Psoas muscle (tissue), 8 donors: Measurements from ENCODE around the gene PLXNB2. TPM values are rescaled to one million over a fixed set of nuclear protein-coding genes. Genes with fewer than 3 reads are reported as not detected.

Experiments
- ATAC-seq, 4 donors: fragments of 200-7000 bp; cut with Tn5 transposase; one replicate each; pipeline ENCODE4 v1.9.1; 2020; ENCODE audit warnings: moderate library complexity in 3 of 4, mild to moderate bottlenecking in 2 of 4
- DNase-seq, 2 donors: peaks; one replicate each; pipeline ENCODE4 v3.0.0-alpha.2; 2020
- H3K27ac ChIP-seq: fragments of 200-600 bp; one replicate; pipeline ENCODE4 v1.8.0; 2022
- H3K27me3 ChIP-seq, 3 donors: fragments of 200-600 bp in 1 of 3; one replicate each; pipeline versions ENCODE4 v1.6.1 to v1.8.0; 2013 to 2022; ENCODE audit warnings: low read length in 2 of 3, mild to moderate bottlenecking in 2 of 3, moderate library complexity in 1 of 3; ENCODE audit not compliant: insufficient read depth in 3 of 3
- H3K36me3 ChIP-seq, 2 donors: fragments of 200-600 bp in 1 of 2; one replicate each; pipeline versions ENCODE4 v1.6.1 to v1.8.0; 2013 to 2022; ENCODE audit warnings: low read depth in 1 of 2, mild to moderate bottlenecking in 1 of 2, moderate library complexity in 1 of 2; ENCODE audit not compliant: insufficient read depth in 1 of 2
- H3K4me1 ChIP-seq: fragments of 200-600 bp; one replicate; pipeline ENCODE4 v1.8.0; 2022
- H3K4me3 ChIP-seq: fragments of 200-600 bp; one replicate; pipeline ENCODE4 v1.8.0; 2022; ENCODE audit warnings: mild to moderate bottlenecking
- H3K9me3 ChIP-seq: fragments of 200-600 bp; one replicate; pipeline ENCODE4 v1.8.0; 2022
- WGBS, 3 donors: extraction: QIAGEN DNeasy Blood & Tissue Kit; methylation state at CpG; one replicate each; pipeline versions ENCODE4 v1.1.6 to v1.1.7; 2013; 5-methylcytosine and 5-hydroxymethylcytosine counted together
- intact Hi-C, 2 donors: fragments of 100-400 bp; cut with DNase I; formaldehyde crosslinking; loops; one replicate each; pipeline versions ENCODE4 v1.11.0 to v1.14.2; 2022
- polyA plus RNA-seq, 3 donors: library from polyadenylated mRNA; stranded (reverse); fragments of 200-250 nt; gene quantifications; one replicate each; pipeline ENCODE4 v1.2.3, GENCODE V29; 2013
- total RNA-seq, 4 donors: library from RNA; stranded (reverse); fragmentation: NEBNext Ultra II Directional in 2 of 4; extraction: Animal tissue kit (Norgen Biotek cat#: 25700) in 2 of 4; gene quantifications; one replicate each; pipeline versions ENCODE4 v1.2.1 to v1.2.4, GENCODE V29; 2021 to 2023
- TF ChIP-seq, protein P1 (sequence below): fragments of 200-600 bp; IDR thresholded peaks from one replicate; pipeline ENCODE4 v1.8.0; 2022; ENCODE audit warnings: antibody characterized with exemption
- donor health status: healthy with polysubstance abuse.
- donor health status: DM: no; HTN: no; CAD: no; lungs with moderate emphysema.
- donor health status: Bipolar disorder and iron deficiency.
- donor health status: healthy.
- donor health status: DM: yes; HTN: yes; CAD: no.
- donor health status: DM: no; HTN: no; CAD: no.
- donor health status: DM: no; HTN: no; CAD: no.
- donor health status: DM: yes; HTN: yes; CAD: no.

The PLXNB2 gene
- total and polyA plus RNA-seq, 7 donors, result 3.9 to 43.7 (median 13.6) TPM

DNA sequence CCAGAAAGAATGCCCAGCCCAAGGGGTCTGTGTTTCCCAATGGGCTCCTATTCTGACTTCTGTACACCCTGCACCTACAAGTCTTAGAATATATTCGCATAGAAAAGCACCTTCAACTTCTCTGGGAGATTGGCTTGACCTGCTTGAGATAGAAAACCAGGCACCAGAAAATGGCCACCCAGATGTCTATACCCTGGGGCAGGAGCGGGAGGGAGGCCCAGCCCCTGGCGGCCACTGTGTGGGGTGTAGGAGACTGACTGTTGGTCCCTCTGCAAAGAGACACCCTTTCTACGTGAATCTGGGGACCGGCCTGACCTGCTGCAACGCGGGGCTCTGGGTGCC, 10.9 kb upstream of the PLXNB2 start:
- Histone ChIP-seq H3K9me3 (no peaks in the 10 kb centered on the region), H3K27me3 (no peaks in the 10 kb centered on the region), H3K27ac (no peak overlapping the region), H3K4me1 (no peaks in the 10 kb centered on the region), H3K4me3 (no peak overlapping the region), H3K36me3 (no peaks in the 10 kb centered on the region)
- no peak for ATAC-seq
- intact Hi-C loops, result no loop called here
- WGBS, 3 donors, result 81 to 85% (median 85%) methylated on average over 7 of the region's 7 CpGs
- DNase-seq, result no peak
- TF ChIP-seq, protein P1, sequence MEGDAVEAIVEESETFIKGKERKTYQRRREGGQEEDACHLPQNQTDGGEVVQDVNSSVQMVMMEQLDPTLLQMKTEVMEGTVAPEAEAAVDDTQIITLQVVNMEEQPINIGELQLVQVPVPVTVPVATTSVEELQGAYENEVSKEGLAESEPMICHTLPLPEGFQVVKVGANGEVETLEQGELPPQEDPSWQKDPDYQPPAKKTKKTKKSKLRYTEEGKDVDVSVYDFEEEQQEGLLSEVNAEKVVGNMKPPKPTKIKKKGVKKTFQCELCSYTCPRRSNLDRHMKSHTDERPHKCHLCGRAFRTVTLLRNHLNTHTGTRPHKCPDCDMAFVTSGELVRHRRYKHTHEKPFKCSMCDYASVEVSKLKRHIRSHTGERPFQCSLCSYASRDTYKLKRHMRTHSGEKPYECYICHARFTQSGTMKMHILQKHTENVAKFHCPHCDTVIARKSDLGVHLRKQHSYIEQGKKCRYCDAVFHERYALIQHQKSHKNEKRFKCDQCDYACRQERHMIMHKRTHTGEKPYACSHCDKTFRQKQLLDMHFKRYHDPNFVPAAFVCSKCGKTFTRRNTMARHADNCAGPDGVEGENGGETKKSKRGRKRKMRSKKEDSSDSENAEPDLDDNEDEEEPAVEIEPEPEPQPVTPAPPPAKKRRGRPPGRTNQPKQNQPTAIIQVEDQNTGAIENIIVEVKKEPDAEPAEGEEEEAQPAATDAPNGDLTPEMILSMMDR, result no peak

DNA sequence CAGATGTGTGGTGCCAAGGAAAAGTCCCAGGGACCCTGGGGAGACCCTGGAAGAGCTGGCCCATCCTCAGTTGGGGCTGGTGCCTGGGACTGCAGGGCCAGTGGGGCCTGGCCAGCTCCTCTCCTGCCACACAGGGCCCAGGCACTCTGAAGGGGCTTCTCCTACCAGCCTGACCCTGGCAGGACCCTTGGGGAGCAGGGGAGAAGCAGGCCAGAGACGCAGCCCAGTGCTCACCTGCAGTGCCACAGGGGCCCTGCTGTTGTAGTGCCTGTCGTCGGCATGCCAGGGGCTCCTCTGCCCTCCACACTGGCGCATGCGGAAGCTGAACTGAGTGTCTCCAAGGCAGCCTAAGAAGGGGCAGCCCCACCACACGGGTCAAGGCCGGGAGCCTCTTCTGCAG, 10.2 kb upstream of the PLXNB2 start:
- H3K36me3 ChIP-seq, result no peaks in the 10 kb centered on the region
- H3K27ac ChIP-seq, result no peak overlapping the region
- TF ChIP-seq, protein P1, result no peak
- no peaks in the 10 kb centered on the region for H3K4me1 ChIP-seq
- intact Hi-C loops, result no loop called here
- H3K4me3 ChIP-seq, result no peak overlapping the region
- DNase-seq, result no peak
- H3K27me3 ChIP-seq, result no peaks in the 10 kb centered on the region
- no peak for ATAC-seq
- no peaks in the 10 kb centered on the region for H3K9me3 ChIP-seq
- 87 to 94% (median 89%) methylated on average over 7 of the region's 7 CpGs for WGBS, 3 donors

DNA sequence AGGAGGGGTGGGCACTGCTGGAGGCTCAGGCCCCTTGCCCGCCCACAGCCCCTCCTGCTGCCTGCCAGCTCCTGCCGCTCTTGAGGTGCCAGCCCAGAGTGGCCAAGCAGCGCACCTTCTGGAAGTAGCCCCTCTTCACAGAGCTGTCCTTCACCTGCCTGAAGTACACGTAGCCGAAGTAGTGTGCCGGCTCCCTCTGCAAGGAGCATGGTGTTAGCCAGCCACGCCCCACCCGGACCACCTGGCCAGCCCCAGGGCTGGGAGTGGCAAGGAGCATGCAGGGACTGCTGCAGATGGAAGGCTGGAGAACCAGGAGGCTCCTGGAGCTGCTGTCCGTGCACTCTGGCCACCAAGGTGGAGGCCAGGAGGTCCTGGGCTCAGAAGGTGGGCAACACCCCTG, 9.7 kb upstream of the PLXNB2 start:
- intact Hi-C loops, result no loop called here
- no peaks in the 10 kb centered on the region for H3K36me3 ChIP-seq
- H3K4me3 ChIP-seq, result no peak overlapping the region
- DNase-seq, result no peak
- H3K4me1 ChIP-seq, result no peaks in the 10 kb centered on the region
- 86 to 95% (median 92%) methylated on average over 7 to 9 of the region's 9 CpGs for WGBS, 3 donors
- no peaks in the 10 kb centered on the region for H3K27me3 ChIP-seq
- TF ChIP-seq, protein P1, result no peak
- H3K27ac ChIP-seq, result no peak overlapping the region
- H3K9me3 ChIP-seq, result no peaks in the 10 kb centered on the region
- no peak for ATAC-seq

DNA sequence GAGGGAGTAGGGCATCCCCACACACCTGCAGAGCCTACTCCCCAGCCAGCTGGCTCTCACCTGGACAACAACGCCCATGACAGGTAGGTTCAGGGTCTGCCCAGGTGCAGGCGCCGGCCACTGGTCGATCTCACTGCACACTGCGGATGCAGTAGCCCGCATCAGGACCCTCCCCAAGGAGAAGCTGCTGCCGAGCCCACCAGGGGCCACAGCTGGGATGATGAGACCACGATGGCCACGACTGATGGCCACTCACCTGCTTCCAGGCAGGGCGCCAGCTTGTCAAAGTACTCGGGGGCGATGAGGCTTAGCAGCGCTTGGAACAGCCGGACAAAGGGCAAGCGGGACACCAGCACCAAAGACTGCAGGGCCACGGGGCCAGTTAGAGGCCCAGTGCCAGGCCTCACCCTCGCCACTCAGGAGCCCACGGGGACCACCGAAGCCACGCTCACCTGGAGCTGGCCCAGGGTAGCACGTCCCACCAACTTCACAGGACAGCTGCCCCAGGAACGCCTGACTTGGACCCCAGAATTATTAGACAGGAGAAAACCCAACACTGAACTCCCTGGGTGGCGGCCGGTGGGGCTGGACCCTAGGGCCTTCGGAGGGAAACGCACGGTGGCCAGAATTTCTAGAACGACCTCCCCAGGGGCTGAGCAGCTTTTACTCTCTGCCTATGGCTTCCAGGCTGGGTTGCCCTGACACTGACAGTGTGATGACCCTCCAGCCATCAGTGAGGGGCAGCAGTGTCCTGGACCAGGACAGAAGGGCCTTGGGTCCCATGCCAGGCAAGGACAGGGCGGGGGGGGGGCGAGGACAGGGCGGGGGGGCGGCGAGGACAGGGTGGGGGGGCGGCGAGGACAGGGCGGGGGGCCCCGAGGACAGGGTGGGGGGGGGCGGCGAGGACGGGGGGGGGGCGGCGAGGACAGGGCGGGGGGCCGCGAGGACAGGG, 8.9 kb upstream of the PLXNB2 start:
- no peak overlapping the region for H3K4me3 ChIP-seq
- H3K27ac ChIP-seq, result no peak overlapping the region
- no peaks in the 10 kb centered on the region for H3K9me3 ChIP-seq
- intact Hi-C loops, result no loop called here
- ATAC-seq (no peak), DNase-seq (no peak)
- H3K27me3 ChIP-seq, result no peaks in the 10 kb centered on the region
- H3K4me1 ChIP-seq, result no peaks in the 10 kb centered on the region
- WGBS, 3 donors, result 83 to 84% (median 84%) methylated on average over 28 to 31 of the region's 45 CpGs
- H3K36me3 ChIP-seq, result no peaks in the 10 kb centered on the region
- TF ChIP-seq, protein P1, result no peak
